ENCODE measurements around the gene RBX1.
"Not testable (repeated sequence)": the region's sequence is repeated elsewhere in the genome, so short reads cannot be mapped to it uniquely, and the experiment has no call there.

The RBX1 gene

GRCh38 chr22:40950962-40951794, at the start of gene RBX1:
Gene RBX1 (plus strand): TSS chr22:40951378. CDS start chr22:40951399, 21 bp downstream.
- DNase-seq (ENCODE audit: low read depth): peak; percentile 99

- no peak for DNase-seq (ENCODE audit: low read depth)
Observed at GRCh38 chr22:40904101-40904500, 47.1 kb upstream of the RBX1 start.

- DNase-seq (ENCODE audit: low read depth): no peak
Observed at GRCh38 chr22:40908895-40909294, 42.3 kb upstream of the RBX1 start.

- DNase-seq (ENCODE audit: low read depth): no peak
Observed at GRCh38 chr22:40911772-40912171, 39.4 kb upstream of the RBX1 start.

GRCh38 chr22:40912987-40913386, 38.2 kb upstream of the RBX1 start:
- not testable (repeated sequence) for DNase-seq (ENCODE audit: low read depth)

DNA sequence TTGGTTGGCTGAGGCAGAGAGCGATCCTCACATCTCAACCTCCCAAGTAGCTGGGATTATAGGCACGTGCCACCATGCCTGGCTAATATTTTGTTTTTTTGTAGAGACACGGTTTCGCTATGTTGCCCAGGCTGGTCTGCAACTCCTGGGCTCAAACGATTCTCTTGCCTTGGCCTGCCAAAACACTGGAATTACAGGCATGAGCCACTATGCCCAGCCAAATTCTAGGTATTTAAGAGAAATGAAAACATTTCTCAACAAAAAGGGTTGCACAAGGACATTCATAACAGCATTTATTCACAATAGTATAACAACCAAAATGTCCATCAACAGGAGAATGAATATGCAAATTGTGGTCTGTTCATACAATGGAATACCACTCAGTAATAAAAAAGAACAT, 31.7 kb upstream of the RBX1 start:
- DNase-seq (ENCODE audit: low read depth): no peak

- no peak for DNase-seq (ENCODE audit: low read depth)
Observed at GRCh38 chr22:40920526-40920925, 30.7 kb upstream of the RBX1 start.

- no peak for DNase-seq (ENCODE audit: low read depth)
Observed at GRCh38 chr22:40922484-40923303, 28.5 kb upstream of the RBX1 start.

- DNase-seq (ENCODE audit: low read depth): no peak
Observed at GRCh38 chr22:40928657-40929056, 22.5 kb upstream of the RBX1 start.

- DNase-seq (ENCODE audit: low read depth): no peak
Observed at GRCh38 chr22:40932396-40932795, 18.8 kb upstream of the RBX1 start.

DNA sequence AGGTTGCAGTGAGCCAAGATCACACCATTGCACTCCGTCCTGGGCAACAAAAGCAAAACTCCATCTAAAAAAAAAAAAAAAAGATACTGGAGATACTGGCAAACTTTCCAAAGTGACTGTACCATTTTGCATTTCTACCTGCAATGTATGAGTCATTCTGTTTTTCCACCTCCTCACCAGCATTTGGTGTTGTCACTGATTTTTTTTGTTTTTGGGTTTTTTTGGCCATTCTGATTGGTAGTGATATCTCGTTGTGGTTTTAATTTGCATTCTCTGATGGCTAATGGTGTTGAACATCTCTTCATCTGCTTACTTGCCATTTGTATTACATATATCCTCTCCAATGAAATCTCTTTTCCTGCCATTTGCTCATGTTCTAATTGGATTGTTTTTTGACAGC, 12.0 kb upstream of the RBX1 start:
- no peak for DNase-seq (ENCODE audit: low read depth)

- no peak for DNase-seq (ENCODE audit: low read depth)
Observed at GRCh38 chr22:40951795-40952605, 822 bp downstream of the RBX1 start.

DNA sequence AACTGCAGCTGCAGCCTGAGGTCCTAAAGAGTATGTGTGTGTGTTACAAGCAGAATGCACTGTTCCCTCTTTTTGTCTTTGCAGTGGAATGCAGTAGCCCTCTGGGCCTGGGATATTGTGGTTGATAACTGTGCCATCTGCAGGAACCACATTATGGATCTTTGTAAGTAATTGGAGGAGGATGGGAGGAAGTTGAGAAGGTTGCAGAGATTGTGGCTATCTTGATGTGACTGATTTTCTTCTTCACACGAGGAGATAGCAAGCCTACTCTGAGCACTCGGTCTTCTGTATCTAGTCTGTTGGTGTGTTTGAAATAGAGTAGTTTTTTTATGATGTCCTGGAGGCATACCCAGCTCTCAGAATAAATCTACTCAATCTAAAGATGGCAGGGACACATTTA, 2.3 kb downstream of the RBX1 start:
- DNase-seq (ENCODE audit: low read depth): no peak

DNA sequence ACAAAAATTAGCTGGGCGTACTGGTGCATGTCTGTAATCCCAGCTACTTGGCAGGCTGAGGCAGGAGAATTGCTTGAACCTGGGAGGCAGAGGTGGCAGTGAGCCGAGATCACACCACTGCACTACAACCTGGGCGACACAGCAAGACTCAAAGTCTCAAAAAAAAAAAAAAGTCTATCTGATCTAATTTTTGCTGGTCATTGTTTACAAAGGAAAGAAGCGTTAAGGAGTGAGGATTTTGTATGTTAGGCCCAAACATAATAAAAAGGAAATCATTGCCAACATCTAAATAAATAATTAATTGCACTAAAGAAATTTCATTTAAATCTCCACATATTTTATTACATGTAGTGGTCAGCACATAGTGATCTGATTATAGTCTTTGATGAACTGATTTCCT, 2.9 kb downstream of the RBX1 start:
- DNase-seq (ENCODE audit: low read depth): no peak

DNA sequence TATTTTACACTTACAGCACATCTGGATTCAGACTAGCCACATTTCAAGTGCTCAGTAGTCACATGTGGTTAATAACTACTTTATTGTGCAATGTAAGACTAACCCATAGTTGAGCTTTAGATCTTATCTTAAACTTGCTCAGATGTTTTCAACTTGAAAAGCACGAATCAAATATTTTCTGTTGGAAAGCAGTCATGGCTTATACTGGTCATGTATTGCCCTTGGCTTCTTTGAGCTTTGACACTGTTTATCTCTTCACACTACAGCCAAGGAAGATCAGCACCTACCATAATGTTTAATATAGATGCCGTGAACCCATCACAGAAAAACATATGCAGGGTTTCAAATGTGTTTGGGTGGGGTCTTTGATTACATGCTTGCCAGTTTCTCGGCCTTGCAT, 4.4 kb downstream of the RBX1 start:
- DNase-seq (ENCODE audit: low read depth): no peak

GRCh38 chr22:40957601-40958000, 6.4 kb downstream of the RBX1 start:
- no peak for DNase-seq (ENCODE audit: low read depth)

DNA sequence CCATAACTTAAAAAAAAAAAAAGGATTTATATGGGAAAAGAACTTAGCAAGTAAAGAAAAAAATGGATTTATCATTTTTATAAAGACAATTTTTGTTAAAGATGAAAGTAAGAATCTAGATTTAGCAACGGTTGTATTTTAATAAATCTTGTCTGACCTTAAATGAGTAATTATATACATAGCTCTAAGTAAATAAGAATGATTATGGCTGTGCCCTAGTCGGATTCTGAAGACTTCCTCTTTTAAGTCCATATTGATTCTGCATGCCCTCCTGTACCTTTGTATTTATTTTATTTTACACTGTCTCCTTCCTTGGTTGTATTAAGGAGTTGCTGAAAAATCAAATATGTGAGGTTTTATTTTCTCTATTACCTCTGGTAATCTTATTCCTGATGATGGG, 7.1 kb downstream of the RBX1 start:
- DNase-seq (ENCODE audit: low read depth): no peak

DNA sequence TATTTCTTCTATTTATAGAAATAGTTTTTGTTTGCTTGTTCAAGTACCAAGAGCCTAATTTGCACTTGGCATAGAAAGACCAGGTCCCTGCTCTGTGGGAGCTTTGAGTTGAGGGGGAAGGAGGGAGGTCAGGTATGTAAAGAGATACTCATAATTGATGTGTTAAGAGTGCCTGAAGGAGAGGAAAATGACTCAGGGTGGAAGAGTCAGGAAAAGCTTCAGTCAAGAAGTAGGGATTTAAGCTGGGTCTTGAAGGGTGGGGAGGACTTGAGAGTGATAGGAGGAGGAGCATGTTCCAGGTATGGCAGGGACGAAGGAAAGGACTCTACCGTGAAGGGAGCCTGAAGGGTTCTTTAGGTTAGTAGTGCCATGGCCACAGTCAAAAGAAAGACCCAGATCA, 9.0 kb downstream of the RBX1 start:
- no peak for DNase-seq (ENCODE audit: low read depth)

GRCh38 chr22:40965936-40966725, 15.0 kb downstream of the RBX1 start:
- DNase-seq (ENCODE audit: low read depth): no peak

GRCh38 chr22:40966726-40967085, 15.5 kb downstream of the RBX1 start:
- no peak for DNase-seq (ENCODE audit: low read depth)

DNA sequence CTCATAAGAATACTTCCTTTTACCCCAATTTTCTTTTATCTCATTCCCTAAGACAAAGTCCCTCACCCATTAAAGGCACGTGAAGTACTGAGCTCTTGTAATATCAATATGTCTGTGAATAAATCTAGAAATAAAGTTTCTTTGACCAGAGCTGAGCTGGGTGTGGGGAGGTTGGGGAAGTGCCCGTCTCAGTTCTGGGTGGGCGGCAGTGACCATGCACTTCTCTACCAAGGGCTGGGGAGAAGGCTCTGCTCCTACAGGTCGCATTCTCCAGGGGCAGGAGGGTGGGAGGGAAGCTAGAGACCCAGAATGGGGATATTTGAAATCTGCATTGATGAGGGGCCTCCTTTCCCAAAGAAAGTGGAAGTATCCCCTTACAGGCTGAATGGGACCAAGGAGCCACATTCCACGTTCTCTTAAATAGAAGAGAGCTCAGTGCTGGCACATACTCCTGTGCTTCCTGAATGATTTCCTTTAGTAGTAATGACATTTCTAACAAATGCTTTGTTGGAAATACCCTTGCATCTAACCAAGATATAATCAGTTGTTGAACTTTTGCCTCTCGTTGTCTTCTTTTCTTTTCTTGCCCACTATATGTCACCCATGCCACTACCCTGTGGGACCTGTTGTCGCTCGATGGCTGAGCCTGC, 16.1 kb downstream of the RBX1 start:
- DNase-seq (ENCODE audit: low read depth): no peak
